H9 (cell line): ENCODE data around the gene VSTM4. TPM values are rescaled to one million over a fixed set of nuclear protein-coding genes. Genes with fewer than 3 reads are reported as not detected.

Experiments used
- DNase-seq: peaks from one replicate; pipeline ENCODE4 v3.0.0-alpha.2; 2017
- H2AFZ ChIP-seq: one replicate; pipeline ENCODE4 v1.6.1; 2013; ENCODE audit warnings: mild to moderate bottlenecking, low read length, control low read depth, moderate library complexity
- H2AK5ac ChIP-seq: 2 replicates; pipeline ENCODE4 v1.6.1; 2013; ENCODE audit warnings: low read length, control low read depth, mixed read lengths; ENCODE audit not compliant: insufficient read length
- H2BK120ac ChIP-seq: one replicate; pipeline ENCODE4 v1.6.1; 2013; ENCODE audit warnings: low read depth, mild to moderate bottlenecking, low read length, control low read depth, inconsistent platforms; ENCODE audit not compliant: poor library complexity, severe bottlenecking
- H2BK12ac ChIP-seq: 2 replicates; pipeline ENCODE4 v1.6.1; 2013; ENCODE audit warnings: low read length, control low read depth, mixed read lengths, low read depth; ENCODE audit not compliant: insufficient read length
- H2BK15ac ChIP-seq: 2 replicates; pipeline ENCODE4 v1.6.1; 2013; ENCODE audit warnings: low read depth, low read length, control low read depth
- H2BK20ac ChIP-seq: one replicate; pipeline ENCODE4 v1.6.1; 2013; ENCODE audit warnings: low read depth, mild to moderate bottlenecking, low read length, control low read depth, inconsistent platforms; ENCODE audit not compliant: poor library complexity, severe bottlenecking
- H2BK5ac ChIP-seq: 2 replicates; pipeline ENCODE4 v1.6.1; 2013; ENCODE audit warnings: low read length, control low read depth, mixed read lengths; ENCODE audit not compliant: insufficient read length
- H3K14ac ChIP-seq: 2 replicates; pipeline ENCODE4 v1.6.1; 2013; ENCODE audit warnings: low read length, control low read depth; ENCODE audit not compliant: insufficient read depth
- H3K18ac ChIP-seq: 2 replicates; pipeline ENCODE4 v1.6.1; 2013; ENCODE audit warnings: low read depth, mild to moderate bottlenecking, mixed read lengths, low read length, control low read depth; ENCODE audit not compliant: insufficient read length
- H3K23ac ChIP-seq: 2 replicates; pipeline ENCODE4 v1.6.1; 2013; ENCODE audit warnings: low read length, control low read depth, mixed read lengths, low read depth; ENCODE audit not compliant: insufficient read length
- H3K23me2 ChIP-seq: 2 replicates; pipeline ENCODE4 v1.6.1; 2013; ENCODE audit warnings: low read depth, mild to moderate bottlenecking, mixed read lengths, low read length, control low read depth; ENCODE audit not compliant: insufficient read length, poor library complexity, severe bottlenecking
- H3K27ac ChIP-seq: 2 replicates; pipeline ENCODE4 v1.5.1; 2013; ENCODE audit warnings: low read length, control low read depth, mixed read lengths, low read depth; ENCODE audit not compliant: insufficient read length
- H3K27me3 ChIP-seq: 2 replicates; pipeline ENCODE4 v1.6.1; 2013; ENCODE audit warnings: low read length, control low read depth, inconsistent platforms; ENCODE audit not compliant: insufficient read depth
- H3K4ac ChIP-seq: 2 replicates; pipeline ENCODE4 v1.6.1; 2013; ENCODE audit warnings: low read depth, mild to moderate bottlenecking, control low read depth, inconsistent platforms, low read length, moderate library complexity
- H3K4me1 ChIP-seq: 2 replicates; pipeline ENCODE4 v1.6.1; 2013; ENCODE audit warnings: low read length, control low read depth, inconsistent platforms; ENCODE audit not compliant: insufficient read depth
- H3K4me2 ChIP-seq: 2 replicates; pipeline ENCODE4 v1.6.1; 2013; ENCODE audit warnings: low read length, control low read depth, mixed read lengths; ENCODE audit not compliant: insufficient read length, insufficient read depth
- H3K56ac ChIP-seq: 2 replicates; pipeline ENCODE4 v1.6.1; 2013; ENCODE audit warnings: low read depth, mild to moderate bottlenecking, mixed read lengths, low read length, control low read depth; ENCODE audit not compliant: insufficient read length
- H3K79me1 ChIP-seq: 2 replicates; pipeline ENCODE4 v1.6.1; 2013; ENCODE audit warnings: low read depth, mild to moderate bottlenecking, moderate library complexity, low read length, control low read depth, inconsistent platforms; ENCODE audit not compliant: insufficient read depth, poor library complexity, severe bottlenecking
- H3K79me2 ChIP-seq: 2 replicates; pipeline ENCODE4 v1.6.1; 2013; ENCODE audit warnings: low read length, control low read depth, inconsistent platforms; ENCODE audit not compliant: insufficient read depth
- H3K9ac ChIP-seq: 2 replicates; pipeline ENCODE4 v1.6.1; 2013; ENCODE audit warnings: low read length, control low read depth, mixed read lengths; ENCODE audit not compliant: insufficient read length; ENCODE audit errors: extremely low read depth
- H3K9me3 ChIP-seq: one replicate; pipeline ENCODE4 v1.6.1; 2013; ENCODE audit warnings: low read depth, low read length, inconsistent platforms; ENCODE audit not compliant: control insufficient read depth
- H3T11ph ChIP-seq: one replicate; pipeline ENCODE4 v1.6.1; 2013; ENCODE audit warnings: mild to moderate bottlenecking, low read length, control low read depth, inconsistent platforms
- H4K20me1 ChIP-seq: one replicate; pipeline ENCODE4 v1.6.1; 2013; ENCODE audit not compliant: control insufficient read depth, insufficient read length, insufficient read depth
- H4K5ac ChIP-seq: 2 replicates; pipeline ENCODE4 v1.6.1; 2013; ENCODE audit warnings: low read depth, mild to moderate bottlenecking, mixed read lengths, low read length, control low read depth; ENCODE audit not compliant: insufficient read length
- H4K8ac ChIP-seq: replicated peaks from 2 replicates; pipeline ENCODE4 v1.6.1; 2013; ENCODE audit warnings: low read length, control low read depth, mixed read lengths, low read depth; ENCODE audit not compliant: insufficient read length
- H4K91ac ChIP-seq: 2 replicates; pipeline ENCODE4 v1.6.1; 2013; ENCODE audit warnings: low read depth, mild to moderate bottlenecking, moderate library complexity, mixed read lengths, low read length, control low read depth; ENCODE audit not compliant: insufficient read length
- H3K27ac Mint-ChIP-seq, 3 experiments: 2 replicates in 2 of 3; 3 replicates in 1 of 3; pipeline ENCODE4 v1.8.0; 2020 to 2021; ENCODE audit warnings: mixed read lengths in 3 of 3, mild to moderate bottlenecking in 1 of 3, moderate library complexity in 1 of 3
- H3K27me3 Mint-ChIP-seq: 2 replicates; pipeline ENCODE4 v1.8.0; 2021; ENCODE audit warnings: low read depth, mild to moderate bottlenecking, moderate library complexity, mixed read lengths
- H3K36me3 Mint-ChIP-seq, 3 experiments: 2 replicates in 2 of 3; 3 replicates in 1 of 3; pipeline ENCODE4 v1.8.0; 2020 to 2021; ENCODE audit warnings: low read depth in 3 of 3, mixed read lengths in 3 of 3; ENCODE audit not compliant: insufficient read depth in 1 of 3
- H3K4me1 Mint-ChIP-seq, 2 experiments: 2 replicates each; pipeline ENCODE4 v1.8.0; 2020; ENCODE audit warnings: mixed read lengths in 2 of 2
- H3K4me3 Mint-ChIP-seq, 2 experiments: 2 replicates in 1 of 2; 3 replicates in 1 of 2; pipeline ENCODE4 v1.8.0; 2020 to 2021; ENCODE audit warnings: mild to moderate bottlenecking in 2 of 2, mixed read lengths in 2 of 2, moderate library complexity in 1 of 2
- H3K9me3 Mint-ChIP-seq, 2 experiments: 2 replicates in 1 of 2; 3 replicates in 1 of 2; pipeline ENCODE4 v1.8.0; 2020; ENCODE audit warnings: mild to moderate bottlenecking in 2 of 2, mixed read lengths in 2 of 2, moderate library complexity in 1 of 2
- CTCF ChIP-seq: fragments of 200-600 bp; sonication (generic); conservative IDR thresholded peaks from 3 replicates; pipeline ENCODE4 v1.8.0; 2021; ENCODE audit warnings: antibody characterized with exemption, mild to moderate bottlenecking
- WGBS: extraction: QIAGEN DNeasy Blood & Tissue Kit; methylation state at CpG from one replicate; pipeline ENCODE4 v1.1.7; 2013; ENCODE audit warnings: missing lambda C conversion rate, low lambda C conversion rate, mixed read lengths; ENCODE audit not compliant: insufficient read length; ENCODE audit errors: extremely low coverage; 5-methylcytosine and 5-hydroxymethylcytosine counted together
- total RNA-seq: library from RNA; stranded (reverse); gene quantifications from 2 replicates; pipeline ENCODE4 v1.2.1, GENCODE V29; 2021

The VSTM4 gene
- total RNA-seq, 1 experiment from 2014 or later: 0.44 TPM

GRCh38 chr10:48974510-48975156, 140.7 kb downstream of the VSTM4 start:
- no peak overlapping the region for H3K4me3 Mint-ChIP-seq

More at GRCh38 chr10:48974510-48975156, 140.7 kb downstream of the VSTM4 start:
- no peak overlapping the region for H2AFZ ChIP-seq
- no peak overlapping the region for H2BK5ac ChIP-seq
- H3K56ac ChIP-seq: no peak overlapping the region
- H3K9me3 ChIP-seq: no peaks in the 10 kb centered on the region
- H3K27me3 Mint-ChIP-seq: peaks cover 3% of the 10 kb centered on the region
- no peak overlapping the region for H4K91ac ChIP-seq
- H3K27ac Mint-ChIP-seq: no peak overlapping the region
- H4K8ac ChIP-seq: no peak overlapping the region
- H2BK20ac ChIP-seq: no peak overlapping the region
- H3K18ac ChIP-seq: no peak overlapping the region
- WGBS: no CpG with 5 or more reads among the region's 12 CpGs
- no peaks in the 10 kb centered on the region for H3K4me1 Mint-ChIP-seq
- no peak overlapping the region for H2BK15ac ChIP-seq
- no peak overlapping the region for H3K27ac ChIP-seq
- no peak overlapping the region for H2BK12ac ChIP-seq
- H3K4ac ChIP-seq: no peak overlapping the region
- no peaks in the 10 kb centered on the region; a peak in 1 of 5 replicates for H3K9me3 Mint-ChIP-seq
- no peak for TF ChIP-seq CTCF
- H3K4me2 ChIP-seq: no peak overlapping the region
- no peak overlapping the region for H4K5ac ChIP-seq
- no peak overlapping the region for H3K23ac ChIP-seq
- no peak for DNase-seq
- H3K4me1 ChIP-seq: no peaks in the 10 kb centered on the region
- H3K23me2 ChIP-seq: no peaks in the 10 kb centered on the region
- no peaks in the 10 kb centered on the region for H3K27me3 ChIP-seq
- H3K36me3 Mint-ChIP-seq: no peaks in the 10 kb centered on the region; a peak in 1 of 7 replicates
- no peak overlapping the region for H2BK120ac ChIP-seq
- H4K20me1 ChIP-seq: no peaks in the 10 kb centered on the region
- H3K79me1 ChIP-seq: no peaks in the 10 kb centered on the region
- no peak overlapping the region for H3K14ac ChIP-seq
- H3K79me2 ChIP-seq: no peaks in the 10 kb centered on the region
- no peak overlapping the region for H3K9ac ChIP-seq
- no peak overlapping the region for H2AK5ac ChIP-seq
- no peak overlapping the region for H3T11ph ChIP-seq
